Measurements from ENCODE around the gene RPL15. TPM values are rescaled to one million over a fixed set of nuclear protein-coding genes. Genes with fewer than 3 reads are reported as not detected.

The RPL15 gene
- total and polyA plus RNA-seq, 4 donors: 1,314 to 5,106 (median 2,422) TPM

- H3K27ac ChIP-seq (ENCODE audit: low read depth in 1 of 2, low read length in 2 of 2): no peak overlapping the region
Observed at GRCh38 chr3:23966328-23966727, 49.4 kb downstream of the RPL15 start.

DNA sequence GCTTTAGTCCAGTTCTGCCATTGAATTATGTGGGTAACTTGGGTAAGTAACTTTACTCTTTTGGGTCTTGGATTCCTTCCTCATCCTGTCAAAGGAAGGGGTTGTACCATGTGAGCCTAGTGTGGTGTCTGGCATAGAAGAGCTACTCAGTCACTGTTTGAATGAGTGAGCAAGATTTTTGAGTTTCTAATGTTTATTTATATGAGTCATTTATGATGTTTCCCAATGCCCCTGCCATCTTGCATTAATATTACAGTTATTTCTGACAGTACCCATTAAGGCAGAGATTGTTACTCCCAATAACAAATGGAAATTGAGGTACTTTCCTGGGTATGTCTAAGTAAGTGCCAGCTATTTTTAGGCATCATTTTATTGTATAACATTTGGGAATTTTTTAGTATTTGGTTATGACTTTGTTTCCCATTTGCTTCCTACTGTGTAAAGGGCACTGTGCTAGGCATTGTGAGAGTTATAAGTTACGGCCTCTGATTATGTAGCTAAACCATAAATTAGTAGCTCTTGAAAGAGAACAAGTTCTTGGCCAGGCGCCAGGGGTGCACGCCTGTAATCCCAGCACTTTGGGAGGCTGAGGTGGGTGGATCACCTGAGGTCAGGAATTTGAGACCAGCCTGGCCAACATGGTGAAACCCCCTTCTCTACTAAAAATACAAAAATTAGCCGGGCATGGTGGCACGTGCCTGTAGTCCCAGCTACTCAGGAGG, 51.7 kb downstream of the RPL15 start:
- 67 to 70% methylated on average over 5 of the region's 5 CpGs for WGBS, 2 donors
- no peak overlapping the region for H3K4me3 ChIP-seq (ENCODE audit: low read length in 2 of 2)
- H3K9me3 ChIP-seq (ENCODE audit: control insufficient read depth, low read length): no peaks in the 10 kb centered on the region
- intact Hi-C loops (cut with DNase I): no loop called here
- ATAC-seq (ENCODE audit: low FRiP score) (no peak), DNase-seq (no peak)
- H3K4me1 ChIP-seq (ENCODE audit: control insufficient read depth in 1 of 2, insufficient read depth in 2 of 2, low read length in 2 of 2): no peaks in the 10 kb centered on the region
- no peaks in the 10 kb centered on the region for H3K27me3 ChIP-seq (ENCODE audit: control insufficient read depth in 1 of 2, insufficient read depth in 2 of 2, low read length in 1 of 2)
- no peak overlapping the region for H3K27ac ChIP-seq (ENCODE audit: low read depth in 1 of 2, low read length in 2 of 2)
- H3K36me3 ChIP-seq (ENCODE audit: control insufficient read depth in 1 of 2, insufficient read depth in 2 of 2, low read length in 1 of 2): no peaks in the 10 kb centered on the region

More at GRCh38 chr3:23966328-23966727, 49.4 kb downstream of the RPL15 start:
- 6 to 10% methylated on average over 1 of the region's 1 CpG for WGBS, 2 donors
- Histone ChIP-seq H3K9me3 (ENCODE audit: control insufficient read depth, low read length) (no peaks in the 10 kb centered on the region), H3K36me3 (ENCODE audit: control insufficient read depth in 1 of 2, insufficient read depth in 2 of 2, low read length in 1 of 2) (peaks cover 0 to 4% of the 10 kb centered on the region in 2 donors), H3K27me3 (ENCODE audit: control insufficient read depth in 1 of 2, insufficient read depth in 2 of 2, low read length in 1 of 2) (no peaks in the 10 kb centered on the region), H3K4me1 (ENCODE audit: control insufficient read depth in 1 of 2, insufficient read depth in 2 of 2, low read length in 2 of 2) (no peaks in the 10 kb centered on the region), H3K4me3 (ENCODE audit: low read length in 2 of 2) (no peak overlapping the region)
- ATAC-seq (ENCODE audit: low FRiP score) (no peak), DNase-seq (no peak)
- intact Hi-C loops (cut with DNase I): no loop called here

GRCh38 chr3:23969393-23969792, 52.5 kb downstream of the RPL15 start:
- Histone ChIP-seq H3K4me3 (ENCODE audit: low read length in 2 of 2) (no peak overlapping the region), H3K4me1 (ENCODE audit: control insufficient read depth in 1 of 2, insufficient read depth in 2 of 2, low read length in 2 of 2) (no peaks in the 10 kb centered on the region), H3K27ac (ENCODE audit: low read depth in 1 of 2, low read length in 2 of 2) (no peak overlapping the region), H3K27me3 (ENCODE audit: control insufficient read depth in 1 of 2, insufficient read depth in 2 of 2, low read length in 1 of 2) (no peaks in the 10 kb centered on the region), H3K36me3 (ENCODE audit: control insufficient read depth in 1 of 2, insufficient read depth in 2 of 2, low read length in 1 of 2) (no peaks in the 10 kb centered on the region), H3K9me3 (ENCODE audit: control insufficient read depth, low read length) (no peaks in the 10 kb centered on the region)
- ATAC-seq (ENCODE audit: low FRiP score): no peak
- WGBS, 2 donors: 89 to 90% methylated on average over 4 of the region's 4 CpGs
- DNase-seq: no peak
- intact Hi-C loops (cut with DNase I): no loop called here

Other genes with a start within 250 kb of the RPL15 start
- 10 to 100 TPM; 87.2 to 96.8 TPM for gene UBE2E1, start 111.2 kb upstream of the RPL15 start, total RNA-seq
- 100 to 1,000 TPM in 1 of 2 donors, 10 to 100 TPM in 1; 62.2 to 128 TPM for gene UBE2E1, start 111.2 kb upstream of the RPL15 start, polyA plus RNA-seq
- 10 to 100 TPM; 10.9 to 11.9 TPM for gene NKIRAS1, start 142 bp upstream of the RPL15 start, total RNA-seq
- 10 to 100 TPM; 14.8 to 17.8 TPM for gene NKIRAS1, start 142 bp upstream of the RPL15 start, polyA plus RNA-seq
- 10 to 100 TPM; 26.9 to 61.1 TPM for gene NR1D2, start 28.2 kb downstream of the RPL15 start, total RNA-seq
- gene NR1D2, start 28.2 kb downstream of the RPL15 start, polyA plus RNA-seq: 10 to 100 TPM; 16.3 to 18.4 TPM

All from aorta (tissue), 5 donors.